ENCODE measurements around the gene MEP1B.
"Not testable (repeated sequence)": the region's sequence is repeated elsewhere in the genome, so short reads cannot be mapped to it uniquely, and the experiment has no call there.

The MEP1B gene

DNA sequence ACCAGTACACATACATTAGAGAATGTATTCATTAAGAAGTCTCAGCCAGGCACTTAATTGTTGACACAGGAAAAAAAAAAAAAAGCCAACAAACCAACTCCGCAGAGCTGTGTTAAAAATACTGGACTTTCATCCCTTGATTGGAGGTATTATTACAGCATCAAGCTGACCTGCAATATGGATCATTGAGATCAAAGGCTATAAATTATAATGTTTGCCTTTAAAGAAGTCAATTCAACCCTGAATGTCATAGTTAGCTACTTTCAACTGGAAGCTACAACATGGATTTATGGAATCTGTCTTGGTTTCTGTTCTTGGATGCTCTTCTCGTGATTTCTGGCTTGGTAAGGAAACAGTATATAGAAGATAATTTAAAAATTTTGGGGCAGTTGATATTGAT, at the start of gene MEP1B:
TSS of gene MEP1B (plus strand) at position 250 of the 400 bp plus-strand sequence. CDS start at position 282, 32 bp downstream.
- DNase-seq (ENCODE audit: low read depth in 2 of 2) = no peak

DNA sequence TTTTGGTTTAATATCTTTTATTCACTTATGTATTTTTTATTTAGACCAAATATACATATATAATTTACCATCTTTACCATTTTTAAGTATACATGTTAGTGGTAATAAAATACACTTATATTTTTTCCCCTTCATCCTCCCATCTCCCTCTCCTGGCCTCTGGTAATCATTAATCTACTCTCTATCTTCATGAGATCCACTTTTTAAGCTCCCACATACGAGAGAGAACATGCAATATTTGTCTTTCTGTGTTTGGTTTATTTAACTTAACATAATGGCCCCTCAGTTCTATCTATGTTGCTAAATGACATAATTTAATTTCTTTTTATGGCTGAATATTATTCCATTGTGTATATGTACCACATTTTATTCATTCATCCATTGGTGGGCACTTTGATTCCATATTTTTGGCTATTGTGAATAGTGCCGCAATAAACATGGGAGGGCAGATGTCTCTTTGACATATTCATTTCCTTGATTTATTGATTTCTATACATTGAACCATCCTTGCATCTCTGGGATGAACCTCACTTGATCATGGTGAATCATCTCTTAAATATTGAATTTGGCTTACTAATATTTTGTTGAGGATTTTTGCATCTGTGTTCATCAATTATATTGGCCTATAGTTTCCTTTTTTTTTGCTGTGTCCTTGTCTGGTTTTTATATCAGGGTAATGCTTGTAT, 41.5 kb upstream of the MEP1B start:
- DNase-seq (ENCODE audit: low read depth in 2 of 2) = no peak

DNA sequence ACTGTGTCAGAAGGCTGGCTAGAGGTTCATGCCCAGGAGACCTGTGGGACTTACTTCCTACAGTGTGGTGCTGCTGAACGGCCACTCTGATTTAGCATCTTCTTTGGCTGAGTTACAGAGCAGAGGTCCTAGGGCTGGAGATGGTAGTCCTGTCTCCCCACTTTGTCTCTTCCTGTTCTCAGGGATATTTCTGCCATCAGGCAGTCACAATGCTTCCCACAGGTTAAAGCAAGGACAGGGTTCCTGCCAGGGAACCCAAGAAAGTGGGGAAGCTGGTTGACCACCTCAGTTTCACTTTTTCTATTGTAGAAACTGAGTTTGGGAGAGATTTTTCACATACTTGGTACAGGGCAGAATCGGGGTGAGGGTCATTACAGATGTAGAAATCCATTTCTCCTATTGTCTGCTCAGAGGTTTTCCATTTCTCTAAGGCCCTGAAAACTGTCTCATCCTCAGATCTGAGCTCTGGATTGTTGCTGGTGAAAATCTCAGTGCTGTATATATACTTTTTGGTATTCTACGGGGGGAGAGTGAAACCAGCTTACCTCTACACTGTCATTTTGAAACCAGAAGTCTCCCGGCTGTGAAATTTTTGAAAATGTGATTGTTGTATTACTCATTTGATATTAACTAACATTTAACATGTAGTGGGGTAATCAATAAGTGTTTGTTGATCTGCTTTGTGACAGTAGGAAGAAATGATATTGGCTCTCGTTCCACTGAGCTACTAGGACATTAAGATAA, 37.0 kb upstream of the MEP1B start:
- DNase-seq (ENCODE audit: low read depth in 2 of 2) = no peak

DNA sequence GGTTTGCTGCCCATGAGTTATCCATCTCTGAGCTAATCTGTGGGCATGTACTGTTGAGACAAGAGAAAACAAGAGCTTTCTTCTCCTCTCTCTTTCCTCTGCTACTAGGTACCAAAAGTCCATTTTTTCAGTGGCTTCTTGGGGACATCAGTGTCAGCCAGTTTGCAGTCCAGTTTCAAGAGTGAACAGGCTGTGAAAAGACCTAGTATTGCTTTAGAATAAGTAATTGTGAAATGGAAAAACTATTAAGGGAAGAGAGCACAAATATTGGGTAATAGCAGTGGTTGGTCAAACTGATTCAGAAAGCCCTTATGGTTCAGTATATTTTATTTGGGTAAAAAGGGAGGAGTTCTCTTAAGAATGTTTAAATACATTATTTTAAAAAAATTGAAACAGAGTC, 33.0 kb upstream of the MEP1B start:
- DNase-seq (ENCODE audit: low read depth in 2 of 2) = no peak

DNA sequence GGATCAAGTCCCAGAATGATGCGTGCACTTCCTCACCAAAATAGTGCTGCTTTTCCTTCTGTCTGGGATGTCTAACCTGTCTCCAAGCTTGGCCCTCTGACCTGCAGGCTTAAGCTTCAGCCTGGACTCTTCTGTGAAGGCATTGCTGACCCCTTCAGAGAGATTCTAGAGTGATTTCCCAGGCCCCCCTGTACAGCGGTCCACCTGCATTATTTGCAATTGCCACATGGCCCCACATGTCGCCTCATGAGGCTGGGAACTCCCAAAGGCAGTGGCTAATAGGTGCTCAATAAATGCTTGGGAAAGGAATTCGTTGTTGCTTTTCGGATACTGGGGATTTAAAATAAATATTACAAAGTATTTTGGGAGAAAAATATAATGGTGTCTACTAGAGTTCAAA, 32.3 kb upstream of the MEP1B start:
- DNase-seq (ENCODE audit: low read depth in 2 of 2) = no peak

DNA sequence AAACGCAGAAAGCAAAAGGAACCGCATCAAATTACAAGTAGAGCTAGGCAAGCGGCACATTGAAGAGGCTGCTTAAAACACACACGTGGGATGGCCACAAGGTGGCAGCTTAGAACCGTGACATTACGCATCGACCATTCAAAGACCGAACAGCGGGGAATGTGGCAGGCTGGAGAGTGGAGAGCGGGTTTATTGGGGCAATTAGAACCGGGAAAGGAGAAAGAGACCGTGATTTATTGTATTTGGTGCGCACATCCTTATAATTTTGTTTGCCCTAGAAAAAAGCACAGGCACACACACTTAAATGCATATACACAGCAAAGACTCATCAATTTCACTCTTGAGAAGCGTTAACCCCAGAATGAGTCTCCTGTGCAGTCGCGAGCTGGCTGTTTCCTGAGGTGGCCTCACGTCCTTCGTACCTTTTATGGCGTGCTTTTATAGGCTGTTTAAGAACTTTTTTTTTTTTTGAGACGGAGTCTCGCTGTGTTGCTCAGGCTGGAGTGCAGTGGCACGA, 31.7 kb upstream of the MEP1B start:
- peak; percentile 29 for DNase-seq (ENCODE audit: low read depth in 2 of 2)

DNA sequence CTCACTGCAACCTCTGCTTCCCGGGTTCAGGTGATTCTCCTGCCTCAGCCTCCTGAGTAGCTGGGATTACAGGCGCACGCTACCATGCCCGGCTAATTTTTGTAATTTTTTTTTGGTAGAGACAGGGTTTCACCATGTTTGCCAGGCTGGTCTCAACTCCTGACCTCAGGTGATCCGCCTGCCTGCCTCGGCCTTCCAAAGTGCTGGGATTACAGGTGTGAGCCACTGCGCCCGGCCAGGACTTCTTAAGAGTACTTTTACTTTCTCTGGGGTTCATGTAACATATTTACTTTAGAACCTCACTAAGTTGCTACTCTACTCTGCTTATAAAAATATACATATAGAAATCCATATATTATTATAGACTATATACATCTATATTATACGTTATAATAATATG, 31.2 kb upstream of the MEP1B start:
- not testable (repeated sequence) for DNase-seq (ENCODE audit: low read depth in 2 of 2)

DNA sequence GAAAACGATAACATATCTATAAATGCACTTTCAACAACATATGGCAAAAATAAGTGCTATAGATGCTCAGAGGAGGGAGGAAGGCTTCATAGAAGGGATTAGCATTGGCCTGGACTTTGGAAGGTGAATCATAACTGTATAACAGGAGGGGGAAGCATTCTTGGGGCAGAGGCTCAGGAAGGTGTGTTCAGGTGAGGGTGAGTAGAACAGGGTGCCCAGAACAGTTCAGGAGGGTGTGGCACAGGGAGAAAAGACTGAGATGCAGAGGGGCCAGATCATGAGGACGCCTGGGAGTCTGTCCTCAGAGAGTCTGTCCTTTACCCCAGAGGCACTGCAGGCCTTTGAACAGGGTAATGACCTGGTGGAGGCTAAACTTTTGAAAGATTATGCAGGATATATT, 29.3 kb upstream of the MEP1B start:
- no peak for DNase-seq (ENCODE audit: low read depth in 2 of 2)

DNA sequence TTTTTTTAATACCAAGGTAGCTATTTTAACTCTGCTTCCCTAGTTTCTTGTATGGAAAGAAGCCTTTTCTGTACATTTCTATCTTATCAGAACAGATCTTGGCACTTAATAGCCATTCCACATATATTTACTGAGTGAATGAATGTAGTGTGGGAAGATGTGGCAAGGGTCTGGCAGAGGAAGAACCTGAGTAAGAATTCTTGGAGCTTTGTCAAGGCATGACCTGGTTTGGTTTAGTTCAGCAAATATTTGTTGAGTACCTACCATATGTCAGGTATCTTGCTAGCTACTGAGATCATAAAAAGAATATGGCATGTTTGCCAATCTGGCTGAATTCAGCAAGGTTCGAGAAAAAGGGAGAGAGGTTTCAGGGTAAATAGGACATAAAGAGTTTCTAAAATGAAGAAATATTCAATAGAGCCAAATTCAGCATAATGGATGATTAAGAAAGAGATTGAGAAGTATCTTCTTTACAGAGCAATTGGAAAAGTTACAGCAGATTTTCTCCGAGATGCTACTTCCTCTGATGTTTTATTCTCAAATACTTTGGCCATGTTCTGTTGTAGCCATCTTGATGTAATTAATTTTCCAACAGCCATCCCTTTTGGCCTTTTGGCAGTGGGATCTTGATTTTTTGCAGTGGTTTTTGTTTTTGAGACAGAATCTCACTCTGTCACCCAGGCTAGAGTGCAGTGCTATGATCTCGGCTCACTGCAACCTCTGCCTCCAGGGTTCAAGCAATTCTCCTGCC, 21.7 kb upstream of the MEP1B start:
- no peak for DNase-seq (ENCODE audit: low read depth in 2 of 2)

DNA sequence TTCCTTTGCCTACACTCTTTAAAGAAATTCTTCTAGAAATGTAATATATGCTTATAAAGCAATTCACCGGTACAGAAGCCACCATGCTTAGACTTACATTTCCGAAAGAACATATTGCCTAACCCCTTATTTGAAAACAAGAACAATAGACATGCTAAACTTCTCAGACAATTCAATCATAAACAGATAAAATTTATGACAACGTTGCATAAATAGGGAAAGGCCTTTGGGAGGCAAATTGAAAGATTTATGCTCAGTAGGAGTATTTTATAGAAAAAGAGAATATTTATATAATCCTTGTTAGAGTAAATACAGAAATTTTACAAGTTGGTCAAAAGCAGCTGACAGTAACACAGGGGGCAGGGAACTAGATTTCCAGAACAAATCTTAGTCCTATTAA, 16.2 kb upstream of the MEP1B start:
- no peak for DNase-seq (ENCODE audit: low read depth in 2 of 2)

DNA sequence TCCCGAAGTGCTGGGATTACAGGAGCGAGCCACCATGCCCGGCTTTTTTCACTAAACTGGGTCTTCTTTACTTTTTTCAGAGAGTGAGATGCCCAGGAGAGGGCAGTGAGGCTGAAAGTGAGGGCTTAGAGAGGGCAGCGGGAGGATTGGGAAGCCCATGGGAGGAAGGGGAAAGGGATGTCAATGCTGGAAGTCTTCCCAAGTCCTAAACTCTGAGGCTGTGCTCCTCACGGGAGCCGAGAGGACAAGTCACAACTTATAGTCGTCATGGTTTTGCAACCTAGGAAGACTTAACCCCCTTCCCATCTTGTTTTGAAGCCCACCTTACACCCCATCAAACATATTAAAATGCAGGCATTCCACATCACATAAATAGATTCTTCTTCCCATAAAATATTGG, 15.1 kb upstream of the MEP1B start:
- DNase-seq (ENCODE audit: low read depth in 2 of 2) = no peak

DNA sequence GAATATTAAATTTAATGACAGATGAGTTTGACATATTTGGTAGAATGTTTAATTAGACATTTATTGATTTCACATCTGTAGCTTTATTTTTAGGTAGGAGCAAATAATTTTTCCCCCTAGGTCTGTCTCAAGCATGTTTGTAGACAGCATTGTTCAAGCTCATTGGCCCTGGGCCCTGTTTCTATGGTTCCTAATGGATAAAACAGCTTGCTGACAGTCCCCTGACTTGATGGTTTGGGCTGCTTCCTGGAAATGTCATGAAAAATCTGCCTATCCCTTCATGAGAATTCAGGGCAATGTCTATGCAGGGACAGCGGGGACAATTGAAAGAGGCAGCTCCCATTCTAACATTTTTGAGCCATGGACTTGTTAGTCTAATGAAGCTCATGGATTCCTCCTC, 14.6 kb upstream of the MEP1B start:
- no peak for DNase-seq (ENCODE audit: low read depth in 2 of 2)

DNA sequence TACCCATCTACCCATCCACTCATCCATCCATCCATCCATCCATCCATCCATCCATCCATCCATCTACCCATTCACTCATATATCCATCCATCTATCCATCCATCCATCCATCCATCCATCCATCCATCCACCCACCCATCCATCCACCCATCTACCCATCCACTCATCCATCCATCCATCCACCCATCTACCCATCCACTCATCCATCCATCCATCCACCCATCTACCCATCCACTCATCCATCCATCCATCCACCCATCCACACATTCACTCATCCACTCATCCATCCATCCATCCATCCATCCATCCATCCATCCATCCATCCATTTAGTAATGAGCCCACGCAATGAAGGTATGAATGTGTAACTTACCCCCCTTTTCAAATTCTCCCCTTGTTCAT, 13.1 kb upstream of the MEP1B start:
- DNase-seq (ENCODE audit: low read depth in 2 of 2) = not testable (repeated sequence)

DNA sequence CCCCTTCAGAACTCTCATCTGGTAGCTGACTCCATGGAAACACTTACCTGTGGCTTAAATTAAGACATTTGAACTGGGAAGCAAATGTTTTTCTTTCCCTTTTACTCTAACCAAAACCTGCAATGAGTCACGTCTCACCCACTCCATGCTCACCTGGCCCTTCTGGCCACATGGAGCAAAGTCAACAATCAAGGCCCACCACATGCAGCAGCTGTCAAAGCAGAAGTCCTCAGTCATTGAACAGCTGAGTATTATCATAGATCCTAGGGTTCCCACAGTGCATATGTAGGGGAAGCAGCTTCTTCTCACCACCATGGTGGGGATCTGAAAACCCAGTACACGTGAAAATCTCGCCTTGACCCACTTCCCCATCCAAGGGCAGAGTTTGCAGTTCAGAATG, 12.3 kb upstream of the MEP1B start:
- DNase-seq (ENCODE audit: low read depth in 2 of 2) = no peak

DNA sequence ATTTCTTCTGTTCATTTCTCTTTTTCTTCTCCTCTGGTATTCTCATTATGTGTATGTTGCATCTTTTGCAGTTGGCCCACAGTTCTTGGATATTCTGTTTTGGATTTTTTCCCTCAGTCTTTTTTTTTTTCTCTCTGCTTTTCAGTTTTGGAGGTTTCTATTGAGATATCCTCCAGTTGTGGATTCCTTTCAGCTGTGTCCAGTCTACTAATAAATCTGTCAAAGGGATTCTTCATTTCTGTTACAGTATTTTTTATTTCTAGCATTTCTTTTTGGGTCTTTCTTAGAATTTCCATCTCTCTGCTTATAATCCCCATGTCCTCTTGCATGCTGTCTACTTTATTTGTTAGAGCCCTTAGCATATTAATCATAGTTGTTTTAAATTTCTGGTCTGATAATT, 6.3 kb upstream of the MEP1B start:
- no peak for DNase-seq (ENCODE audit: low read depth in 2 of 2)

DNA sequence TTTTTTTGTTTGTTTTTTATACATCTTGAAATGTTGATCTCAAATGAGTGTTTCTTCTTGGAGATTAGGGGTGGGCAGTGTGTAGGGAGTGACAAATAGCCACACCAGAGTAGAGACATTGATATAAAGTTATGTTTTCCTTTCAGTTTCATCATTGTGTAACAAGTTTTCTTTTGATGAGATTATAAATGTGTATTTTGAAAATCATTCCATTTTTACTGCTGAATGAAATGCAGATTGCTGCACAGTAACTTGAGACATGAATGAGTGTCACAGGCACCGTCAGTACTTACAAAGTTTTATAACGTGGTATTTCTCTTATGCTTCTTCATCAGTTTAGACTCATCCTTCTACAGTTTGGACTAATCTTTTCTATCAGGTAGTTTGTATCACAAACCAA, 370 bp downstream of the MEP1B start:
- DNase-seq (ENCODE audit: low read depth in 2 of 2) = no peak

DNA sequence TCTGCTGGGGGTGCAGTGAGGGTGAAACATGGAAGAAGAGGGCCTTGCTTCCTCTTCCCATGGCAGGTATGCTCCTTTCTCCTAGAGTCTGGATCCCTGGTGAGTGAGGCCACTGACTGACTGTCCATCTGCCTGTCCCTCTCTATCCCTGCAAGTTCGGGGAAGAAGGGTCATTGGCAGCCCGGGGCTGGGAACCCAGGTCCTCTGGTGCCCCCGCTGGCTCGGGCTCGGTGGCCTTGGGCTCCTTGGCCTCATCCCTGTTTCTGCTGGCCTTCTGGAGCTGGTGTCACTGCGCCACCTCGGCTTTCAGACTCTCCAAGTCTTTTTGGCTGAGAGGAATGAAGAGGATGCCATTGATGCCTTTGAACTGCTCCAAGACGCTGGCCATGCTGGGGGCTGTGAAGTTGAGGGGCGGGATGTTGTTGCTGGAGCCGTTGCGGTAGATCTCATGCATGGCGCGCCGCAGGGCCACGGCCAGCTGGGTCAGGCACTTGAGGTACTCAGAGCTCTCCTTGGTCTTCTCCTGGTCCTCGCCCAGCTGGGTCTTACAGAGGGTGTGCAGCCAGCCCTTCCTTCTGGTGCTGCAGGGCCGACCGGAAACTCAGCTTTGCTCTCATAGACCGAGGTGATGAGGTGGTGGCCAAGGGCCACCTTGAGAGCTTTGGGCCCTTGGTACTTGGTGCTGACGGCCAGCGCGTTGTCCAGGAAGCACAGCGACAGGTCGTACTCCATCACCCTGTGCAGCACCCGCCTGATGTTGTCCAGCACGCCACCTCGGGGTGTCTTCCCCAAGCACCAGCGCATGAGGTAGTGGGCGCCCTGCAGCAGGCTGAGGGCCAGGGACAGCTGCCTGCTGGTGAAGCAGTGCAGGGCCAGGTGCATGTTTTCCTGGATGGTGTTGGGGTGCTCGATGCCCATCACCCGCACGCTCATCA, 6.3 kb downstream of the MEP1B start:
- no peak for DNase-seq (ENCODE audit: low read depth in 2 of 2)

DNA sequence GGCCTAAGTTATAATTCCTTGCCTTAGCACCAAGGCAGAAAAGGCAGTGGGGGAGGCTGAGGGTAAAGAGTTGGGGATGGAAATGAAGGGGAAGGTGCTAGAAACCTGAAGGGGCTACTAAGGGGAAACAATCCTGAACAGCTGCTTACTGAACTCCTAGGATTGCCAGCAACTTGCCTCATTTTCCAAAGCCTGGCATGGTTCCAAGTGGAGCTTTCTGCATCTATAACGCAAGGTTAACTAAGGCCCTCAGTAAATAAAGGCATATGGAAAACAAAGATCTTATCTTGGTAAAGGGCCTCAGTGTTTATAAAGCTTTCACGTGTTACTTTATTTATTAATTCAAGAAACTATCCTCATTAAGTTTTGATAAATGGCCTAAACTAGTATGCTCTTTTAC, 10.9 kb downstream of the MEP1B start:
- no peak for DNase-seq (ENCODE audit: low read depth in 2 of 2)

DNA sequence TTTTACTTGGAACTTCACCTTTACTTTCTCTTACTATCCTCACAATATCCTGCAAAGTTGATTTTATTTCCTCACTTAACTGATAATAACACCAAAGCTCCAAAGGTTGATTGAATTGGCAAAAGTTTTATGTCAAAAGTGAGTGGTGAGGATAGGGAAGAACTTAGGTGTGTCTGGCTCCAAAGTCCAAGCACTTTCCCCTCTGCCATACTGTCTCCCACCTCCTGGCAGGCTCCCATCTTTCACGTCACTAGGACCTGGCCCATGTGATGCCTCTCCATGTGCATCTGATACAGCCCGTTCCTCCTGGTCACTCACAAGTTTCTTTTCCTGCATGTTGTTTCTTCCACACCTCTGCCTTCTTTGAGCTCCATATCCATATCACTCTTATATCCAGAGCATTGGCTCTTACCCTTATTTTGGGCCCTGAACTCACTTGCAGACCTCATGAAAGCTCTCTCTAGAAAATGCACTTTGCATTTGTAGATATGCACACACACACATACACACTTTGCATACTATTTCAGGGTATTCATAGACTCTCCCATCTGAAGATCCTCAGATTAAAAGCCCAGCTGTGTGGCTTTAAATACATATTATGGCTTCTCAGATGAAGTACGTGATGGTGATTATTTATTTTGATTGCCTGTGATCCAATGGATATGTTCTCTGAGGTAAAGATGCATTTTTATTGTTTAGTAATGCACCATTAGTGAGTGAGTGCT, 12.3 kb downstream of the MEP1B start:
- DNase-seq (ENCODE audit: low read depth in 2 of 2) = no peak

DNA sequence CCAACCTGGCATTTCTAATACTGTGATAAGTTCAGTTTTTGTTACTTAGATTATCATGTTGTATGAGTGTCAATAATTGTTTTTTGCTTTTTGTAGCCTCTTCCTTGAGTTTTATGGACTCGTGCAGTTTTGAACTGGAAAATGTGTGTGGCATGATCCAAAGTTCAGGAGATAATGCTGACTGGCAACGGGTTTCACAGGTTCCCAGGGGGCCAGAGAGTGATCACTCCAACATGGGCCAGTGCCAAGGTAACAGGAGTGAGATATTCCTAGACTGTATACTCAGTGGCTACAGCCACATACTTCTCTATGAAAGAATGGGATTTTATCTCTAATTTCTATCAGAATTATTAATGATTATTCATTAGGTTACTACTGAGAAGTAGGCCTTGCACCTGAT, 18.2 kb downstream of the MEP1B start:
- DNase-seq (ENCODE audit: low read depth in 2 of 2) = no peak

DNA sequence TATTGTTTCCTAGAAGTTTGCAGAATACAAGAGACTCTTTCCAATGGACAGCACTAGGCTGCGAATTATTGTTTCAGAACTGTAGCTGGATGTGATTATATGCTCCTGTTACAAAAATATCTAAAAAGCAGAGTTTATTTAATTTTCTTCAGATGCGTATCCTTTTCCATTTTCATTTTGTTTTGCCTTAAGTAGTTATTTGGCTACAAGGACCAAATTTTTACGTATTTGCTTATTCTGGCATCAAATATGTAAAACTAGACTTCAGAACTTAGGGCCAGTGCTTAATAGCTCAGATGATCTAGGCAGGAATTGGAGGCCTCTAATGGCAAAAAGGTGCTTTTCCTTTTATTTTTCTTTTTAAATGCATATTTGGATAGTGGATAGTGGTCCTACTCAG, 18.7 kb downstream of the MEP1B start:
- no peak for DNase-seq (ENCODE audit: low read depth in 2 of 2)
